Gastrocnemius medialis (tissue), 4 donors: Measurements from ENCODE around the gene DIPK2B.

Experiments used
- CTCF ChIP-seq, 5 experiments: fragments of 450-650 bp in 3 of 5; fragments of 200-600 bp in 2 of 5; sonication (generic) in 2 of 5; IDR thresholded peaks in 4 of 5; conservative IDR thresholded peaks in 1 of 5; 1 replicate in 4 of 5; 2 replicates in 1 of 5; pipeline ENCODE4 v1.5.1; 2016 to 2019; ENCODE audit warnings: antibody characterized with exemption in 5 of 5, mild to moderate bottlenecking in 3 of 5, moderate library complexity in 3 of 5
- POLR2A ChIP-seq, 2 donors: fragments of 450-650 bp; IDR thresholded peaks; one replicate each; pipeline ENCODE4 v1.6.1; 2017; ENCODE audit warnings: antibody characterized with exemption in 2 of 2, mild to moderate bottlenecking in 2 of 2, moderate library complexity in 2 of 2

- TF ChIP-seq CTCF (IDR thresholded peaks at IDR 0.05 in 4 of 5, conservative IDR thresholded peaks at IDR 0.05 in 1 of 5) (no peak), POLR2A (IDR thresholded peaks at IDR 0.05) (no peak)
Measured at GRCh38 chrX:45230410-45230809, 29.7 kb upstream of the DIPK2B start.
